DOHH2 (cell line): Measurements from ENCODE around the gene UBE2QL1.

ENCODE experiments used
- CTCF ChIP-seq: fragments of 200-600 bp; sonication (generic); IDR thresholded peaks from one replicate; pipeline ENCODE4 v1.5.1; 2014; ENCODE audit warnings: antibody characterized with exemption, mild to moderate bottlenecking, low read depth, low read length; ENCODE audit not compliant: poor library complexity, severe bottlenecking
- EZH2phosphoT487 ChIP-seq: fragments of 200-600 bp; sonication (generic); IDR thresholded peaks from 2 replicates; pipeline ENCODE4 v1.6.1; 2017; ENCODE audit warnings: borderline replicate concordance, mild to moderate bottlenecking, antibody characterized with exemption, low read length, moderate library complexity, mixed read lengths

GRCh38 chr5:6467591-6467990, 18.9 kb downstream of the UBE2QL1 start:
- no peak for TF ChIP-seq CTCF
- TF ChIP-seq EZH2phosphoT487: no peak
